Mesenchymal stem cell (in vitro differentiated cells and primary cell): ENCODE measurements around the gene NACC2.
A peak's percentile ranks its signal among the peaks of the same experiment; 100 is the strongest.

ENCODE experiments used
- DNase-seq: peaks from one replicate; pipeline ENCODE4 v3.0.0-alpha.2; 2013
- H2AFZ ChIP-seq: one replicate; pipeline ENCODE4 v1.6.1; 2013; ENCODE audit warnings: low read depth, mild to moderate bottlenecking, control low read depth, inconsistent platforms, low read length, moderate library complexity
- H2AK5ac ChIP-seq: 2 replicates; pipeline ENCODE4 v1.6.1; 2013; ENCODE audit warnings: low read length, moderate library complexity, mild to moderate bottlenecking, inconsistent platforms; ENCODE audit not compliant: severe bottlenecking
- H2BK120ac ChIP-seq: one replicate; pipeline ENCODE4 v1.6.1; 2013; ENCODE audit warnings: low read depth, mild to moderate bottlenecking, inconsistent platforms, low read length, moderate library complexity
- H2BK12ac ChIP-seq, 2 experiments: one replicate each; pipeline ENCODE4 v1.6.1; 2013; ENCODE audit warnings: inconsistent platforms in 2 of 2, low read length in 2 of 2, mild to moderate bottlenecking in 2 of 2, moderate library complexity in 2 of 2, control low read depth in 1 of 2
- H2BK15ac ChIP-seq: one replicate; pipeline ENCODE4 v1.6.1; 2013; ENCODE audit warnings: mild to moderate bottlenecking, low read depth, inconsistent platforms; ENCODE audit not compliant: poor library complexity, severe bottlenecking
- H2BK5ac ChIP-seq: 2 replicates; pipeline ENCODE4 v1.6.1; 2013; ENCODE audit warnings: low read depth, mild to moderate bottlenecking, low read length, control low read depth, inconsistent platforms; ENCODE audit not compliant: poor library complexity, severe bottlenecking
- H3K14ac ChIP-seq, 2 experiments: one replicate each; pipeline ENCODE4 v1.6.1; 2013; ENCODE audit warnings: inconsistent platforms in 2 of 2, low read length in 2 of 2, control low read depth in 1 of 2, mild to moderate bottlenecking in 1 of 2, moderate library complexity in 1 of 2
- H3K18ac ChIP-seq, 2 experiments: one replicate each; pipeline ENCODE4 v1.6.1; 2013; ENCODE audit warnings: inconsistent platforms in 2 of 2, low read length in 2 of 2, control low read depth in 1 of 2, low read depth in 1 of 2, mild to moderate bottlenecking in 1 of 2
- H3K23ac ChIP-seq, 2 experiments: one replicate each; pipeline ENCODE4 v1.6.1; 2013; ENCODE audit warnings: inconsistent platforms in 2 of 2, low read length in 2 of 2, mild to moderate bottlenecking in 2 of 2, moderate library complexity in 2 of 2, control low read depth in 1 of 2
- H3K27ac ChIP-seq: 2 replicates; pipeline ENCODE4 v1.5.1; 2013; ENCODE audit warnings: mild to moderate bottlenecking, moderate library complexity, low read length, control low read depth, inconsistent platforms; ENCODE audit not compliant: poor library complexity, severe bottlenecking
- H3K27me3 ChIP-seq, 2 experiments: 2 replicates each; pipeline versions ENCODE4 v1.6.1 to v1.7.0; 2013; ENCODE audit warnings: low read length in 2 of 2, mild to moderate bottlenecking in 2 of 2, moderate library complexity in 2 of 2, control low read depth in 1 of 2, inconsistent platforms in 1 of 2; ENCODE audit not compliant: control insufficient read depth in 1 of 2, insufficient read depth in 1 of 2
- H3K36me3 ChIP-seq, 2 experiments: 2 replicates each; pipeline versions ENCODE4 v1.6.1 to v1.7.0; 2013; ENCODE audit warnings: low read length in 2 of 2, control low read depth in 1 of 2, inconsistent platforms in 1 of 2, low read depth in 1 of 2, mild to moderate bottlenecking in 1 of 2; ENCODE audit not compliant: insufficient read depth in 2 of 2, control insufficient read depth in 1 of 2
- H3K4ac ChIP-seq, 2 experiments: one replicate each; pipeline ENCODE4 v1.6.1; 2013; ENCODE audit warnings: inconsistent platforms in 2 of 2, low read length in 2 of 2, mild to moderate bottlenecking in 2 of 2, moderate library complexity in 2 of 2, control low read depth in 1 of 2, low read depth in 1 of 2
- H3K4me1 ChIP-seq: 2 replicates; pipeline ENCODE4 v1.6.1; 2013; ENCODE audit warnings: low read depth, low read length, control low read depth; ENCODE audit not compliant: control insufficient read depth, insufficient read depth
- H3K4me2 ChIP-seq: 2 replicates; pipeline ENCODE4 v1.6.1; 2013; ENCODE audit warnings: low read length, mild to moderate bottlenecking, inconsistent platforms; ENCODE audit not compliant: poor library complexity, severe bottlenecking
- H3K4me3 ChIP-seq, 2 experiments: 2 replicates each; pipeline versions ENCODE4 v1.5.1 to v1.7.0; 2013; ENCODE audit warnings: low read length in 2 of 2, mild to moderate bottlenecking in 2 of 2, control low read depth in 1 of 2, low read depth in 1 of 2; ENCODE audit not compliant: insufficient read depth in 1 of 2
- H3K79me1 ChIP-seq: replicated peaks from 2 replicates; pipeline ENCODE4 v1.6.1; 2013; ENCODE audit warnings: mild to moderate bottlenecking, control low read depth, low read length, inconsistent platforms; ENCODE audit not compliant: poor library complexity, severe bottlenecking
- H3K9ac ChIP-seq: 2 replicates; pipeline ENCODE4 v1.7.0; 2013; ENCODE audit warnings: mild to moderate bottlenecking, low read length, moderate library complexity
- H3K9me3 ChIP-seq: 2 replicates; pipeline ENCODE4 v1.7.0; 2013; ENCODE audit warnings: mild to moderate bottlenecking, low read length; ENCODE audit not compliant: control insufficient read depth
- H4K8ac ChIP-seq: one replicate; pipeline ENCODE4 v1.6.1; 2013; ENCODE audit warnings: inconsistent platforms, mild to moderate bottlenecking, low read length, moderate library complexity
- H4K91ac ChIP-seq: one replicate; pipeline ENCODE4 v1.6.1; 2013; ENCODE audit warnings: mild to moderate bottlenecking, low read length, inconsistent platforms
- WGBS: methylation state at CpG from one replicate; pipeline ENCODE4 v1.1.7; 2013; ENCODE audit warnings: mixed read lengths; 5-methylcytosine and 5-hydroxymethylcytosine counted together

NACC2 gene

GRCh38 chr9:136081113-136081825 is 13.8 kb downstream of the NACC2 start:
- no peak overlapping the region for H2BK5ac ChIP-seq
- H2AFZ ChIP-seq, result no peak overlapping the region
- H2BK120ac ChIP-seq, result peak overlapping the region; percentile 23
- H3K4me1 ChIP-seq, result peaks cover 30% of the 10 kb centered on the region
- H3K9ac ChIP-seq, result no peak overlapping the region
- no peaks in the 10 kb centered on the region for H3K27me3 ChIP-seq
- peak overlapping the region in 1 of 2 experiments; percentile 28 for H3K4me3 ChIP-seq
- H3K9me3 ChIP-seq, result no peaks in the 10 kb centered on the region
- no peak overlapping the region for H3K23ac ChIP-seq
- 89% methylated on average over 26 of the region's 27 CpGs for WGBS
- no peak overlapping the region for H2BK15ac ChIP-seq
- H3K79me1 ChIP-seq, result peaks cover 46% of the 10 kb centered on the region
- peaks cover 0 to 69% of the 10 kb centered on the region in 2 experiments for H3K36me3 ChIP-seq
- H3K14ac ChIP-seq, result no peak overlapping the region
- H4K91ac ChIP-seq, result no peak overlapping the region
- H3K4me2 ChIP-seq, result no peak overlapping the region
- peak overlapping the region in 1 of 2 experiments; percentile 4 for H3K18ac ChIP-seq
- peak; percentile 26 for DNase-seq
- H2AK5ac ChIP-seq, result no peak overlapping the region
- H3K4ac ChIP-seq, result no peak overlapping the region
- no peak overlapping the region for H4K8ac ChIP-seq
- H2BK12ac ChIP-seq, result peak overlapping the region in 1 of 2 experiments; percentile 15
- no peak overlapping the region for H3K27ac ChIP-seq

- no peak overlapping the region for H3K9ac ChIP-seq
These were observed 14.4 kb downstream of the NACC2 start for GRCh38 chr9:136080716-136081112.

GRCh38 chr9:136079916-136080246 is 15.2 kb downstream of the NACC2 start:
- Histone ChIP-seq H2BK12ac (peak overlapping the region in 1 of 2 experiments; percentile 33), H2AK5ac (no peak overlapping the region), H3K4ac (peak overlapping the region in 1 of 2 experiments; percentile 17), H2BK15ac (no peak overlapping the region), H4K91ac (peak overlapping the region; percentile 54), H3K18ac (peak overlapping the region; percentile 29 to 67), H3K27me3 (no peaks in the 10 kb centered on the region), H4K8ac (no peak overlapping the region), H2BK120ac (no peak overlapping the region), H3K9ac (no peak overlapping the region), H3K14ac (peak overlapping the region in 1 of 2 experiments; percentile 74), H3K9me3 (no peaks in the 10 kb centered on the region), H2BK5ac (no peak overlapping the region), H3K79me1 (peaks cover 50% of the 10 kb centered on the region), H3K27ac (no peak overlapping the region), H3K4me1 (peaks cover 28% of the 10 kb centered on the region), H3K36me3 (peaks cover 2 to 72% of the 10 kb centered on the region in 2 experiments), H3K23ac (no peak overlapping the region), H3K4me2 (no peak overlapping the region), H3K4me3 (no peak overlapping the region), H2AFZ (no peak overlapping the region)
- no peak for DNase-seq
- WGBS, result 95% methylated on average over 6 of the region's 6 CpGs

More at GRCh38 chr9:136080716-136081112, 14.4 kb downstream of the NACC2 start:
- Histone ChIP-seq H3K27ac (no peak overlapping the region), H3K79me1 (peaks cover 46% of the 10 kb centered on the region), H3K36me3 (peaks cover 0 to 67% of the 10 kb centered on the region in 2 experiments), H2BK12ac (peak overlapping the region in 1 of 2 experiments; percentile 25), H3K4me3 (no peak overlapping the region), H4K8ac (no peak overlapping the region), H3K4me1 (peaks cover 28% of the 10 kb centered on the region), H2BK120ac (peak overlapping the region; percentile 23), H2AK5ac (no peak overlapping the region), H2BK15ac (peak overlapping the region; percentile 12), H3K14ac (no peak overlapping the region), H3K4ac (no peak overlapping the region), H2BK5ac (no peak overlapping the region), H3K23ac (peak overlapping the region in 1 of 2 experiments; percentile 17), H4K91ac (peak overlapping the region; percentile 12), H3K27me3 (no peaks in the 10 kb centered on the region), H2AFZ (no peak overlapping the region), H3K18ac (no peak overlapping the region), H3K4me2 (no peak overlapping the region), H3K9me3 (no peaks in the 10 kb centered on the region)
- DNase-seq, result no peak
- WGBS, result 92% methylated on average over 23 of the region's 23 CpGs

GRCh38 chr9:136079211-136079915 is 15.7 kb downstream of the NACC2 start:
- Histone ChIP-seq H3K4me1 (peaks cover 28% of the 10 kb centered on the region), H2AFZ (no peak overlapping the region), H3K27ac (no peak overlapping the region), H2BK12ac (no peak overlapping the region), H4K91ac (no peak overlapping the region), H3K9ac (no peak overlapping the region), H3K18ac (no peak overlapping the region), H2AK5ac (no peak overlapping the region), H3K27me3 (no peaks in the 10 kb centered on the region), H3K4me3 (no peak overlapping the region), H3K23ac (no peak overlapping the region), H3K79me1 (peaks cover 49% of the 10 kb centered on the region), H3K9me3 (no peaks in the 10 kb centered on the region), H2BK120ac (no peak overlapping the region), H2BK5ac (no peak overlapping the region), H4K8ac (no peak overlapping the region), H3K4me2 (no peak overlapping the region), H2BK15ac (no peak overlapping the region), H3K4ac (peak overlapping the region; percentile 28 to 38), H3K14ac (no peak overlapping the region), H3K36me3 (peaks cover 7 to 73% of the 10 kb centered on the region in 2 experiments)
- 68% methylated on average over 16 of the region's 16 CpGs for WGBS
- peak; percentile 28 for DNase-seq
